ENCODE measurements around the gene BCR. TPM values are rescaled to one million over a fixed set of nuclear protein-coding genes. Genes with fewer than 3 reads are reported as not detected.

Gene BCR
- total RNA-seq, 1 experiment from 2014 or later, result 77.0 TPM

GRCh38 chr22:23293720-23294119 is 113.4 kb downstream of the BCR start:
- H3K79me2 ChIP-seq (ENCODE audit: insufficient read depth, low read length), result no peaks in the 10 kb centered on the region
- no peak overlapping the region for H2BK120ac ChIP-seq (ENCODE audit: low read depth, low read length, poor library complexity, severe bottlenecking)
- no peak for TF ChIP-seq CTCF (conservative IDR thresholded peaks at IDR 0.05)
- H3K9me3 ChIP-seq (ENCODE audit: control insufficient read depth, low read depth, low read length), result no peaks in the 10 kb centered on the region
- Mint-ChIP-seq H3K27ac (no peak overlapping the region), H3K27me3 (ENCODE audit: low read depth) (no peaks in the 10 kb centered on the region), H3K4me1 (no peaks in the 10 kb centered on the region), H3K4me3 (no peak overlapping the region), H3K36me3 (ENCODE audit: insufficient read depth in 1 of 3, low read depth in 3 of 3) (peaks cover 61 to 92% (median 86%) of the 10 kb centered on the region in 3 experiments), H3K9me3 (no peaks in the 10 kb centered on the region)
- no peak overlapping the region for H3K56ac ChIP-seq (ENCODE audit: insufficient read length, low read depth, low read length)
- no peak overlapping the region for H2BK5ac ChIP-seq (ENCODE audit: insufficient read length, low read length)
- H3K27ac ChIP-seq (ENCODE audit: insufficient read length, low read depth, low read length), result no peak overlapping the region
- no peaks in the 10 kb centered on the region for H3K23me2 ChIP-seq (ENCODE audit: insufficient read length, low read depth, low read length, poor library complexity, severe bottlenecking)
- no peaks in the 10 kb centered on the region for H3K27me3 ChIP-seq (ENCODE audit: insufficient read depth, low read length)
- H3K4me1 ChIP-seq (ENCODE audit: insufficient read depth, low read length), result no peaks in the 10 kb centered on the region
- no peak overlapping the region for H3K14ac ChIP-seq (ENCODE audit: insufficient read depth, low read length)
- no peak overlapping the region for H4K8ac ChIP-seq (replicated peaks; ENCODE audit: insufficient read length, low read depth, low read length)
- no peak overlapping the region for H2AFZ ChIP-seq (ENCODE audit: low read length)
- no peak overlapping the region for H3K23ac ChIP-seq (ENCODE audit: insufficient read length, low read depth, low read length)
- no peak overlapping the region for H3K4ac ChIP-seq (ENCODE audit: low read depth, low read length)
- no peak overlapping the region for H2BK20ac ChIP-seq (ENCODE audit: low read depth, low read length, poor library complexity, severe bottlenecking)
- no peak overlapping the region for H3K9ac ChIP-seq (ENCODE audit: extremely low read depth, insufficient read length, low read length)
- WGBS (ENCODE audit: extremely low coverage, insufficient read length, low lambda C conversion rate), result no CpG with 5 or more reads among the region's 14 CpGs
- H3K18ac ChIP-seq (ENCODE audit: insufficient read length, low read depth, low read length), result no peak overlapping the region
- no peak overlapping the region for H3T11ph ChIP-seq (ENCODE audit: low read length)
- H3K4me2 ChIP-seq (ENCODE audit: insufficient read depth, insufficient read length, low read length), result no peak overlapping the region
- H4K5ac ChIP-seq (ENCODE audit: insufficient read length, low read depth, low read length), result no peak overlapping the region
- H3K79me1 ChIP-seq (ENCODE audit: insufficient read depth, low read depth, low read length, poor library complexity, severe bottlenecking), result no peaks in the 10 kb centered on the region
- no peak overlapping the region for H4K91ac ChIP-seq (ENCODE audit: insufficient read length, low read depth, low read length)
- no peak overlapping the region for H2AK5ac ChIP-seq (ENCODE audit: insufficient read length, low read length)
- no peak for DNase-seq
- H2BK15ac ChIP-seq (ENCODE audit: low read depth, low read length), result no peak overlapping the region
- H4K20me1 ChIP-seq (ENCODE audit: control insufficient read depth, insufficient read depth, insufficient read length), result no peaks in the 10 kb centered on the region
- H2BK12ac ChIP-seq (ENCODE audit: insufficient read length, low read depth, low read length), result no peak overlapping the region
